ENCODE results near the gene ZNF732.

Gene ZNF732

DNA sequence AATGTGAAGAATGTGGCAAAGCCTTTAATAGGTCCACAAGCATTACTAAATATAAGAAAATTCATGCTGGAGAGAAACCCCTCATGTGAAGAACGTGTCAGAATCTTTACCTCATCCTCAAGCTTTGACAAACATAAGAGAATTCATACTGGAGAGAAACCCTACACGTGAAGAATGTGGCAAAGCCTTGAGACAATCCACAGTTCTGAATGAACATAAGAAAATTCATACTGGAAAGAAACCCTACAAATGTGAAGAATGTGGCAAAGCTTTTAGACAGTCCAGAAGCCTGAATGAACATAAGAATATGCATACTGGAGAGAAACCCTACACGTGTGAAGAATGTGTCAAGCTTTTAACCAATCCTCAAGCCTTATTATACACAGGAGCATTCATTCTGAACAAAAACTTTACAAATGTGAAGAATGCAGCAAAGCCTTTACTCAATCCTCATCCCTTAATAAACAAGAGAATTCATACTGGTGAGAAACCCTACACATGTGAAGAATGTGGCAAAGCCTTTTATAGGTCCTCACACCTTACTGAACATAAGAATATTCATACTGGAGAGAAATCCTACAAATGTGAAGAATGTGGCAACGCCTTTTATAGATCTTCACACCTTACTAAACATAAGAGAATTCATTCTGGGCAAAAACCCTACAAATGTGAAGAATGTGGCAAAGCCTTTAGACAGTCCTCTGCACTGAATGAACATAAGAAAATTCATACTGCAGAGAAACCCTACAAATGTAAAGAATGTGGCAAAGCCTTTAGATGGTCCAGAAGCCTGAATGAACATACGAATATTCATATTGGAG is 51.1 kb downstream of the ZNF732 start:
- no peak for DNase-seq

DNA sequence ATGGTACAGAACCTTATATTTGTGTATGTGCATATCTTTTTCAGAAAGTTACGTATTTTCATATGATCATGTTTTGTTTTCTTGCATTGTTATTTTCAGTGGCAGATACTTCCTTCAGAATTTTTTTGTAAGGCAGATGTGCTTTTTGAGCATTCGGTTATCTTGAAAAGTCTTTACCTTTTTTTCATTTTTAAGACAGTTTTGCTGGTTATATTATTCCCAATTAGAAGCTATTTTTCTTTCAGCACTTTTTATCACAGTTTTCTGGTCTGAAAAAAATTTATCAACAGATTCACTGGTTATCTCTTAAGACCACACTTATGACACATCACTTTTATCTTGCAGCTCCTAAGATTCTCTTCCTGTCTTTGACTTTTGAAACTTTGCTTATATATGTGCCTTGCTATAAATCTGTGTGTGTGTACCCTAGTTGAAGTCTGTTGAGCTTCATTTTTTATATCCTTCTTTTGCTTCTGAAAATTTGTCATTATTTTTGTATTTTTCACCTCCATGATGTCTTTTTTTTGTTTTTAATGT is 53.1 kb downstream of the ZNF732 start:
- DNase-seq = no peak

DNA sequence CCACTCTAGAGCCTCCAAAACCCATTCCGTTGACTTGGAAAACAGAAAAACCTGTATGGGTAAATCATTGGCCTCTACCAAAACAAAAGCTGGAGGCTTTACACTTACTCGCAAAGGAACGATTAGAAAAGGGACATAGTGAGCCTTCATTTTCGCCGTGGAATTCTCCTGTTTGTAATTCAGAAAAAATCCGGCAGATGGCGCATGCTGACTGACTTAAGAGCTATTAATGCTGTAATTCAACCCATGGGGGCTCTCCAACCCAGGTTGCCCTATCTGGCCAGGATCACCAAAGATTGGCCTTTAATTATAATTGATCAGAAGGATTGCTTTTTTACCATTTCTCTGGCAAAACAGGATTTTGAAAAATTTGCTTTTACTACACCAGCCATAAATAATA is 60.8 kb downstream of the ZNF732 start:
- DNase-seq = peak; percentile 66

DNA sequence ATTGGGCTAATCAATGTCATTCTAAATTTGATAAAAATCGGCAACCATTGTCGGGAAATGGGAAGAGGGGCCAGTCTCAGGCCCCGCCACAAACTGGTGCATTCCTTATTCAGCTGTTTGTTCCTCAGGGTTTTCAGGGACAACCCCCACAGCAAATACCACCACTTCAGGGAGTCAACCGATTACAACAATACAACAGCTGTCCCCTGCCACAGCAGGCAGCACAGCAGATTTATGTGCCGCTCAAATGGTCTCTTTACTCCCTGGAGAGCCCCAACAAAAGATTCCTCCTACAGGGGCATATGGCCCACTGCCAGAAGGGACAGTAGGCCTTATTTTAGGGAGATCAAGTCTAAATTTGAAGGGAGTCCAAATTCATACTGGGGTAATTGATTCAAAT is 61.8 kb downstream of the ZNF732 start:
- no peak for DNase-seq

DNA sequence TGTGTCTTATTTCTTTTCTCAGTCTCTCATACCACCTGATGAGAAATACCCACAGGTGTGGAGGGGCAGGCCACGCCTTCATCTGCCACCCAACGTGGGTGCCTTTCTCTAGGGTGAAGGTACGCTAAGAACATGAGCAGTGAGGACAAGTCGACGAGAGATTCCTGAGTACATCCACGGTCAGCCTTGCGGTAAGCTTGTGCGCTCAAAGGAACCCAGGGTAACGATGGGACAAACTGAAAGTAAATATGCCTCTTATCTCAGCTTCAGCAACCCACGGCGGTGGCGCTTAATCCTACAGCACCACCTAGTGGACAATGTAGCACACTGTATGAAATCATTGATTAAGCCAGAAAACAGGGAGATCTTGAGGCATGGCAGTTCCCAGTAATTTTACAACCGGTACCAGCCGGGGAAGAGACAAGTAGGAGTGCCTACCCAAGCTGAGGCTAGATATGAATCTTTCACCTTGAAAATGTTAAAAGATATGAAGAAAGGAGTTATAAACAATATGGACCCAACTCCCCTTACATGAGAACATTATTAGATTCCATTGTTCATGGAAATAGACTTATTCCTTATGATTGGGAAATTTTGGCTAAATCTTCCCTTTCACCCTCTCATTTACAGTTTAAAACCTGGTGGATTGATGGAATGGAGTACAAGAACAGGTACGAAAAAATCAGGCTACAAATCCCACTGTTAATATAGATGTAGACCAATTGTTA is 63.0 kb downstream of the ZNF732 start:
- DNase-seq = peak; percentile 86

DNA sequence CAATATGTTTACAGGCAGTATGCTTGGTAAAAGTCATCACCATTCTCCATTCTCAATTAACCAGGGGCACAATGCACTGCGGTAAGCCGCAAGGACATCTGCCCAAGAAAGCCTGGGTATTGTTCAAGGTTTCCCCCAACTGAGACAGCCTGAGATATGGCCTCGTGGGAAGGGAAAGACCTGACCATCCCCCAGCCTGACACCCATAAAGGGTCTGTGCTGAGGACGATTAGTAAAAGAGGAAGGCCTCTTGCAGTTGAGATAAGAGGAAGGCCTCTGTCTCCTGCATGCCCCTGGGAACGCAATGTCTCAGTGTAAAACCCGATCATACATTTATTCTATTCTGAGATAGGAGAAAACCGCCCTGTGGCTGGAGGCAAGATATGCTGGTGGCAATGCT is 63.9 kb downstream of the ZNF732 start:
- DNase-seq = peak; percentile 81

DNA sequence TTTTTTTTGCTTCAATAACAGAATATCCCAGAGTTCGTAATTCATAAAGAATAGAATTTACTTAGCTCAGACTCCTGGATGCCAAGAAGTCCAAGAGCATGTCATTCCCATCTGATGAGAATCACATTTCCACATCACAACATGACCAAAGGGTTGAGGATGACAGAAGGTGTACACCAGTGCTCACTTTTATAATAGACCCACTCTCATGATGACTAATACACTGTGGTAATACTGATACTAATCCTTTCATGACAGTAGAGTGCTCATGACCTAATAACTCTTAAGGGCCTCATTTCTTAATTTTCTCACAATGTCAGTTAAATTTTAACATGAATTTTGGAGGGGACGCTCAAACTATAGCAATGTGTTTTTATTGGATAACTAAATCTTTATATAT is 69.2 kb downstream of the ZNF732 start:
- DNase-seq = no peak

DNA sequence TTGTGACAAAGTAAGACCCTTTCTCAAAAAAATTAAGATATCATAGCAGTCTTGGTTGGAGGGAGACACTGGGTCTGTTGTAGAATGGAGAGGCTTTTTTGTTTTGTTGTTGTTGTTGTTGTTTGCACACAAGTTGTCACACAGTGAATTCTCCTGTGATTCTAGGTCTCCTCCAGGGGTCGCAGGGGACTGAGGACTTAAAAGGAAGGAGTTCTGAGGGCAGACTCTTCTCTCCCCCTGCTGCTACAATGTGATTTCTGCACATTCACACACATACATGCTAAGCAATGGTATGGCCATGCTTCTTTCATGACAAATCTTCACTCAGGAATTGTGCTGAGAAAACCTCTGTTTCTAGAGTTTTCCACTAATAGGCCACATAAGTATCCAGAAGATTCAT is 71.1 kb downstream of the ZNF732 start:
- DNase-seq = no peak

DNA sequence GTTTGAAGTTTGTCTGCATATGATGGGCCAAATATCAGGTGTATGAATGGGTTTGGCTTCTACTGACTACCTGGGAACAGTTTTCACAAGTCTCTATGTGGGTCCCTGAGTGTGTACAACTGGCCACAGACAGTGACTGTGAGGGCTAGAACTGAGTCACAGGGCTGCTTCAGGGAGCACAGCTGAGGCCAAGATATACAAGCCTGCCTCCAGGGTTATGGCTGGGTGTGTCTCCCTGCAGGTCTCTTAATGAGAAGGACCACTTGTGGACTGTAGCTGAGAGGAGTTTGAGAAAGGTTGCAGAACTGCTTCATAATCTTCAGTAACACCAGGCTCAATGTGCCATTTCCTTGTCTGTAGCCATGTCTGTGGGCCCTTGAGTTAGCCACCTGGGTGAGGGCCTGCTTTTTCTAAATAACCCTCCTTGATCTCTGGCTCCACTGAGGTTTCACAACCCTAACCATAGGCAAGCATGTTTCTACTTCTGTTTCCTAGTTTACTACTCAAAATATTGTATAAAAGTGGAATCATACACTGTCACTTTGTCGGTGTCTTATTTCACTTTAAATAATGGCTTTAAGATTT is 81.3 kb downstream of the ZNF732 start:
- DNase-seq = no peak
